Thyroid gland (tissue), 4 donors: ENCODE data around the gene NRXN2. TPM values are rescaled to one million over a fixed set of nuclear protein-coding genes. Genes with fewer than 3 reads are reported as not detected.

Experiments
- DNase-seq, 2 donors: peaks; one replicate each; pipeline ENCODE4 v3.0.0-alpha.2; 2019
- H3K27ac ChIP-seq, 3 donors: fragments of 200-600 bp; sonication (generic); 1 replicate in 2 of 3; 2 replicates in 1 of 3; pipeline ENCODE4 v1.5.1; 2016 to 2019; ENCODE audit warnings: mild to moderate bottlenecking in 1 of 3, moderate library complexity in 1 of 3
- H3K27me3 ChIP-seq: fragments of 200-600 bp; sonication (generic); one replicate; pipeline ENCODE4 v1.5.1; 2019
- H3K36me3 ChIP-seq, 2 donors: fragments of 200-600 bp; sonication (generic); one replicate each; pipeline ENCODE4 v1.5.1; 2016 to 2019
- H3K4me1 ChIP-seq, 2 donors: fragments of 200-600 bp; sonication (generic); one replicate each; pipeline ENCODE4 v1.5.1; 2017 to 2019
- H3K4me3 ChIP-seq, 3 donors: fragments of 200-600 bp; sonication (generic); replicated peaks in 1 of 3; 1 replicate in 2 of 3; 2 replicates in 1 of 3; pipeline ENCODE4 v1.5.1; 2016; ENCODE audit warnings: mild to moderate bottlenecking in 1 of 3
- H3K9me3 ChIP-seq: fragments of 200-600 bp; sonication (generic); one replicate; pipeline ENCODE4 v1.5.1; 2017
- CTCF ChIP-seq, 6 experiments: fragments of 200-600 bp in 3 of 6; fragments of 450-650 bp in 3 of 6; sonication (generic) in 3 of 6; IDR thresholded peaks; one replicate each; pipeline ENCODE4 v1.5.1; 2016 to 2019; ENCODE audit warnings: antibody characterized with exemption in 6 of 6, mild to moderate bottlenecking in 2 of 6, inconsistent platforms in 1 of 6, moderate library complexity in 1 of 6
- POLR2A ChIP-seq, 2 donors: fragments of 450-650 bp; IDR thresholded peaks; one replicate each; pipeline ENCODE4 v1.6.1; 2017; ENCODE audit warnings: antibody characterized with exemption in 2 of 2, mild to moderate bottlenecking in 2 of 2, moderate library complexity in 1 of 2
- WGBS, 2 donors: methylation state at CpG; one replicate each; pipeline ENCODE4 v1.1.5; 2017; 5-methylcytosine and 5-hydroxymethylcytosine counted together
- intact Hi-C: fragments of 100-400 bp; cut with DNase I; formaldehyde crosslinking; loops from one replicate; pipeline ENCODE4 v1.15.1; 2023
- total RNA-seq, 4 donors: library from RNA; depleted of rRNA; stranded (reverse); fragments of >200 nt; gene quantifications; one replicate each; pipeline ENCODE4 v1.2.3, GENCODE V29; 2016

NRXN2 gene
- total RNA-seq, 4 donors from 2014 or later, result 2.0 to 12.3 (median 4.8) TPM

GRCh38 chr11:64687643-64688533, 35.1 kb downstream of the NRXN2 start:
- no peaks in the 10 kb centered on the region for H3K9me3 ChIP-seq
- H3K27me3 ChIP-seq, result no peaks in the 10 kb centered on the region
- peaks cover 0 to 9% of the 10 kb centered on the region in 2 donors for H3K4me1 ChIP-seq
- intact Hi-C loops, result loop anchor here (2.0 kb wide), 1 partner anchor 35 kb away; the partner anchor contains the start of gene NRXN2
- WGBS, 2 donors, result 51 to 57% methylated on average over 19 of the region's 19 CpGs
- H3K36me3 ChIP-seq, result no peaks in the 10 kb centered on the region
- no peak for DNase-seq
- no peak overlapping the region for H3K4me3 ChIP-seq
- peak overlapping the region in 2 of 3 donors; percentile 12 to 17 for H3K27ac ChIP-seq
- TF ChIP-seq POLR2A (IDR thresholded peaks at IDR 0.05), result no peak
- TF ChIP-seq CTCF (IDR thresholded peaks at IDR 0.05), result no peak

- Histone ChIP-seq H3K36me3 (no peaks in the 10 kb centered on the region), H3K9me3 (no peaks in the 10 kb centered on the region), H3K27me3 (no peaks in the 10 kb centered on the region), H3K4me3 (no peak overlapping the region), H3K4me1 (peaks cover 0 to 9% of the 10 kb centered on the region in 2 donors), H3K27ac (no peak overlapping the region)
- no peak for TF ChIP-seq POLR2A (IDR thresholded peaks at IDR 0.05)
- intact Hi-C loops, result loop anchor here (2.0 kb wide), 1 partner anchor 36 kb away; the partner anchor contains the start of gene NRXN2
- DNase-seq, result peak in 1 of 2 donors; percentile 12
- 54 to 80% methylated on average over 4 to 6 of the region's 6 CpGs for WGBS, 2 donors
Measured at GRCh38 chr11:64687204-64687603, 35.8 kb downstream of the NRXN2 start.

GRCh38 chr11:64686466-64687170, 36.4 kb downstream of the NRXN2 start:
- intact Hi-C loops, result loop anchor here (2.0 kb wide), 1 partner anchor 36 kb away; the partner anchor contains the start of gene NRXN2

GRCh38 chr11:64685536-64685935, 37.5 kb downstream of the NRXN2 start:
- 87 to 89% methylated on average over 18 of the region's 18 CpGs for WGBS, 2 donors
- Histone ChIP-seq H3K4me3 (no peak overlapping the region), H3K36me3 (no peaks in the 10 kb centered on the region), H3K27me3 (no peaks in the 10 kb centered on the region), H3K9me3 (no peaks in the 10 kb centered on the region), H3K4me1 (peaks cover 0 to 9% of the 10 kb centered on the region in 2 donors), H3K27ac (no peak overlapping the region)
- DNase-seq, result no peak
- intact Hi-C loops, result no loop called here
- TF ChIP-seq POLR2A (IDR thresholded peaks at IDR 0.05) (no peak), CTCF (IDR thresholded peaks at IDR 0.05) (no peak)

More at GRCh38 chr11:64686466-64687170, 36.4 kb downstream of the NRXN2 start:
- no peaks in the 10 kb centered on the region for H3K27me3 ChIP-seq
- no peak for DNase-seq
- no peaks in the 10 kb centered on the region for H3K9me3 ChIP-seq
- peaks cover 0 to 9% of the 10 kb centered on the region in 2 donors for H3K4me1 ChIP-seq
- TF ChIP-seq POLR2A (IDR thresholded peaks at IDR 0.05) (no peak), CTCF (IDR thresholded peaks at IDR 0.05) (no peak)
- H3K27ac ChIP-seq, result no peak overlapping the region
- WGBS, 2 donors, result 90 to 93% methylated on average over 8 to 9 of the region's 9 CpGs
- H3K4me3 ChIP-seq, result no peak overlapping the region
- no peaks in the 10 kb centered on the region for H3K36me3 ChIP-seq

DNA sequence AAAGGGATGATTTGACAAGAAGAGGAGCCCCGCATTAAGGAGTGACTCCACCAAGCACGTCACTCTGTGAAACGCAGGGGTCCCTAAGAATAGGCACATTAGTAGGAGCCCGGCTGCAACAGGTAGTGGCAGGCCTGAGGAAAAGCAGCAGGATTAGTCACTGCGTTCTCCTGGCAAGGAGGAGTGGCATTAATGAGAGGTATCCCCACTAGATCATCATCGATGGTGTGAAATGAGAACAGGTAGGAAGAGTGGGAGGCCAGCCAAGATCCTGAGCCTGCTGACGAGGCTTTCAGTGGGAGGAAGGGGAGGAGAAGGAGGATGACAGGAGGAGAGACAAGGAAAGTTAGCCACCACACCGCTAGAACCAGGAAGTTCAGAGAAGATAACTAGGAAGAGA, 38.6 kb downstream of the NRXN2 start:
- H3K4me1 ChIP-seq, result peaks cover 0 to 9% of the 10 kb centered on the region in 2 donors
- 69 to 72% methylated on average over 8 of the region's 8 CpGs for WGBS, 2 donors
- no peaks in the 10 kb centered on the region for H3K9me3 ChIP-seq
- intact Hi-C loops, result no loop called here
- H3K36me3 ChIP-seq, result no peaks in the 10 kb centered on the region
- no peaks in the 10 kb centered on the region for H3K27me3 ChIP-seq
- DNase-seq, result no peak
- TF ChIP-seq CTCF (IDR thresholded peaks at IDR 0.05), result no peak
- TF ChIP-seq POLR2A (IDR thresholded peaks at IDR 0.05), result no peak
- H3K27ac ChIP-seq, result no peak overlapping the region
- no peak overlapping the region for H3K4me3 ChIP-seq
